B cell (primary cell): Measurements from ENCODE around the gene PPP3R1. TPM values are rescaled to one million over a fixed set of nuclear protein-coding genes. Genes with fewer than 3 reads are reported as not detected.

Experiments used
- ATAC-seq: fragments of 200-7000 bp; cut with Tn5 transposase; one replicate; pipeline ENCODE4 v1.10.0; 2021; ENCODE audit warnings: low read depth, mild to moderate bottlenecking, moderate number of reproducible peaks, moderate library complexity
- CTCF ChIA-PET: fragments of 350-600 bp; sonication (Branson Sonifier 250); formaldehyde crosslinking; loops from one replicate; lab custom pipeline; 2021; ENCODE audit warnings: antibody characterized with exemption, inconsistent platforms; lab: Charles Lee
- POLR2A ChIA-PET: fragments of 350-600 bp; sonication (Branson Sonifier 250); formaldehyde crosslinking; loops from one replicate; lab custom pipeline; 2021; ENCODE audit warnings: antibody characterized with exemption; lab: Charles Lee
- DNase-seq: peaks from one replicate; pipeline ENCODE4 v3.0.0; 2013
- H2AFZ ChIP-seq: 2 replicates; pipeline ENCODE4 v1.6.1; 2012; ENCODE audit warnings: mild to moderate bottlenecking, low read depth, low read length; ENCODE audit not compliant: insufficient read depth, poor library complexity, severe bottlenecking
- H3K27ac ChIP-seq, 2 donors: 1 replicate in 1 of 2; 2 replicates in 1 of 2; pipeline ENCODE4 v1.5.1; 2012 to 2013; ENCODE audit warnings: low read length in 2 of 2, mild to moderate bottlenecking in 2 of 2, moderate library complexity in 1 of 2
- H3K27me3 ChIP-seq, 4 experiments: fragments of 200-600 bp in 1 of 4; sonication (generic) in 1 of 4; replicated peaks in 1 of 4; 1 replicate in 2 of 4; 2 replicates in 2 of 4; pipeline versions ENCODE4 v1.6.1 to v1.7.0; 2013 to 2016; ENCODE audit warnings: low read length in 3 of 4, mild to moderate bottlenecking in 2 of 4, mixed read lengths in 1 of 4, moderate library complexity in 1 of 4; ENCODE audit not compliant: insufficient read depth in 4 of 4, control insufficient read depth in 3 of 4; ENCODE audit errors: control extremely low read depth in 1 of 4
- H3K36me3 ChIP-seq, 2 experiments: replicated peaks in 1 of 2; 1 replicate in 1 of 2; 2 replicates in 1 of 2; pipeline versions ENCODE4 v1.6.1 to v1.7.1; 2013; ENCODE audit warnings: low read length in 1 of 2; ENCODE audit not compliant: insufficient read depth in 2 of 2, control insufficient read depth in 1 of 2; ENCODE audit errors: control extremely low read depth in 1 of 2, extremely low read depth in 1 of 2
- H3K4me1 ChIP-seq, 2 donors: fragments of 200-600 bp in 1 of 2; sonication (generic) in 1 of 2; 1 replicate in 1 of 2; 2 replicates in 1 of 2; pipeline versions ENCODE4 v1.5.1 to v1.6.1; 2013 to 2017; ENCODE audit warnings: low read length in 2 of 2; ENCODE audit not compliant: control insufficient read depth in 2 of 2, insufficient read depth in 2 of 2
- H3K4me2 ChIP-seq: replicated peaks from 2 replicates; pipeline ENCODE3; 2012; ENCODE audit warnings: mild to moderate bottlenecking, low read depth, low read length; ENCODE audit not compliant: poor library complexity, severe bottlenecking
- H3K4me3 ChIP-seq, 5 experiments: fragments of 200-600 bp in 1 of 5; sonication (generic) in 1 of 5; 1 replicate in 3 of 5; 2 replicates in 2 of 5; pipeline versions ENCODE4 v1.5.1 to v1.7.0; 2011 to 2016; ENCODE audit warnings: low read length in 4 of 5, mild to moderate bottlenecking in 4 of 5, low read depth in 2 of 5, control low read depth in 1 of 5, moderate library complexity in 1 of 5; ENCODE audit not compliant: insufficient read depth in 1 of 5; ENCODE audit errors: control extremely low read depth in 1 of 5, extremely low read depth in 1 of 5
- H3K79me2 ChIP-seq: fragments of 200-600 bp; sonication (generic); one replicate; pipeline ENCODE4 v1.6.0; 2016; ENCODE audit warnings: low read length; ENCODE audit not compliant: control insufficient read depth, insufficient read depth
- H3K9ac ChIP-seq: fragments of 200-600 bp; sonication (generic); 2 replicates; pipeline ENCODE4 v1.6.1; 2017; ENCODE audit warnings: mild to moderate bottlenecking, low read length, moderate library complexity
- H3K9me3 ChIP-seq, 3 donors: one replicate each; pipeline versions ENCODE4 v1.6.1 to v1.7.1; 2013; ENCODE audit warnings: low read length in 2 of 3; ENCODE audit not compliant: control insufficient read depth in 2 of 3, insufficient read depth in 1 of 3; ENCODE audit errors: control extremely low read depth in 1 of 3
- H4K20me1 ChIP-seq: 2 replicates; pipeline ENCODE4 v1.6.0; 2012; ENCODE audit warnings: mild to moderate bottlenecking, low read length; ENCODE audit not compliant: insufficient read depth, control insufficient read depth, poor library complexity, severe bottlenecking
- H3K27ac Mint-ChIP-seq: one replicate; pipeline ENCODE4 v1.8.0; 2021; ENCODE audit warnings: mixed read lengths
- H3K27me3 Mint-ChIP-seq: one replicate; pipeline ENCODE4 v1.8.0; 2021; ENCODE audit warnings: mixed read lengths
- H3K4me1 Mint-ChIP-seq: one replicate; pipeline ENCODE4 v1.8.0; 2021; ENCODE audit warnings: mixed read lengths
- H3K4me3 Mint-ChIP-seq: one replicate; pipeline ENCODE4 v1.8.0; 2021; ENCODE audit warnings: mixed read lengths
- H3K9me3 Mint-ChIP-seq: one replicate; pipeline ENCODE4 v1.8.0; 2022; ENCODE audit warnings: mixed read lengths; ENCODE audit not compliant: insufficient read depth
- EZH2 ChIP-seq: IDR thresholded peaks from 2 replicates; pipeline ENCODE4 v1.6.1; 2012; ENCODE audit warnings: borderline replicate concordance, low read depth, mild to moderate bottlenecking, moderate library complexity, low read length; ENCODE audit not compliant: insufficient read depth, poor library complexity, severe bottlenecking
- WGBS: methylation state at CpG from one replicate; pipeline ENCODE4 v1.1.5; 2013; ENCODE audit warnings: missing lambda C conversion rate; ENCODE audit not compliant: insufficient coverage; 5-methylcytosine and 5-hydroxymethylcytosine counted together
- intact Hi-C: fragments of 100-400 bp; cut with micrococcal nuclease; formaldehyde crosslinking; loops from one replicate; pipeline ENCODE4 v1.10.0; 2022
- polyA plus RNA-seq: library from polyadenylated mRNA; depleted of rRNA; stranded (reverse); fragments of >200 nt; gene quantifications from 2 replicates; pipeline ENCODE4 v1.2.3, GENCODE V29; 2012
- total RNA-seq, 2 donors: library from RNA; stranded (reverse); fragments of 120-200 nt in 1 of 2; gene quantifications; 1 replicate in 1 of 2; 2 replicates in 1 of 2; pipeline versions ENCODE4 v1.2.3 to v1.2.4, GENCODE V29; 2013 to 2022
- TF ChIP-seq, protein P1 (sequence below): fragments of 200-600 bp; IDR thresholded peaks from one replicate; pipeline ENCODE4 v1.8.0; 2022; ENCODE audit warnings: antibody characterized with exemption, mild to moderate bottlenecking

PPP3R1 gene
- total and polyA plus RNA-seq, 2 donors (not counting 1 experiment from before 2014, with no cell fraction given), result 17.9 to 55.6 TPM

DNA sequence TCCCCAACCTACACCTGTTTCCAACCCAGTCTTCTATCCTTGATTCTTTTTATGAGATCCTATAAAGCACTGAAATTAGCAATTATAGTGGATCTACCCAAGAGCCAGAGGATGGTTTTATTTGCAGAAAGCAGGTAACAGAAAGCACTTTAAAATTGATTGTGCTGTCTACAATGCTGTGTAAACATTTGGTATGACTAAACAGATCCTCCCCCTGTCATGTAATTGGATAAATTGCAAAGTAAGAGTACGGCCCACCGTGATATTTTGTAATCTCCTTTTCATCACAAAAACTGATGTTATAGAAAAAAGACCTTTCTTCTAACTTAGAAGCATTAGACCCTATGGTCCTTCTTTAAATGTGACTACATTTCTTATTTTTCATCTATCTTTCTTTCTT, 11.3 kb upstream of the PPP3R1 start:
- Mint-ChIP-seq H3K4me1 (peaks cover 3% of the 10 kb centered on the region), H3K9me3 (no peaks in the 10 kb centered on the region), H3K27me3 (no peaks in the 10 kb centered on the region), H3K4me3 (no peak overlapping the region), H3K27ac (no peak overlapping the region)
- Histone ChIP-seq H3K4me2 (no peak overlapping the region), H3K27ac (no peak overlapping the region), H3K36me3 (no peaks in the 10 kb centered on the region), H3K9me3 (no peaks in the 10 kb centered on the region), H4K20me1 (no peaks in the 10 kb centered on the region), H3K4me3 (no peak overlapping the region), H3K9ac (no peak overlapping the region), H3K4me1 (no peaks in the 10 kb centered on the region), H2AFZ (no peak overlapping the region), H3K27me3 (no peaks in the 10 kb centered on the region), H3K79me2 (peaks cover 11% of the 10 kb centered on the region)
- DNase-seq (no peak), ATAC-seq (no peak)
- WGBS, result no CpG with 5 or more reads among the region's 2 CpGs
- TF ChIP-seq, protein P1, sequence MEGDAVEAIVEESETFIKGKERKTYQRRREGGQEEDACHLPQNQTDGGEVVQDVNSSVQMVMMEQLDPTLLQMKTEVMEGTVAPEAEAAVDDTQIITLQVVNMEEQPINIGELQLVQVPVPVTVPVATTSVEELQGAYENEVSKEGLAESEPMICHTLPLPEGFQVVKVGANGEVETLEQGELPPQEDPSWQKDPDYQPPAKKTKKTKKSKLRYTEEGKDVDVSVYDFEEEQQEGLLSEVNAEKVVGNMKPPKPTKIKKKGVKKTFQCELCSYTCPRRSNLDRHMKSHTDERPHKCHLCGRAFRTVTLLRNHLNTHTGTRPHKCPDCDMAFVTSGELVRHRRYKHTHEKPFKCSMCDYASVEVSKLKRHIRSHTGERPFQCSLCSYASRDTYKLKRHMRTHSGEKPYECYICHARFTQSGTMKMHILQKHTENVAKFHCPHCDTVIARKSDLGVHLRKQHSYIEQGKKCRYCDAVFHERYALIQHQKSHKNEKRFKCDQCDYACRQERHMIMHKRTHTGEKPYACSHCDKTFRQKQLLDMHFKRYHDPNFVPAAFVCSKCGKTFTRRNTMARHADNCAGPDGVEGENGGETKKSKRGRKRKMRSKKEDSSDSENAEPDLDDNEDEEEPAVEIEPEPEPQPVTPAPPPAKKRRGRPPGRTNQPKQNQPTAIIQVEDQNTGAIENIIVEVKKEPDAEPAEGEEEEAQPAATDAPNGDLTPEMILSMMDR, result no peak
- no peak for TF ChIP-seq EZH2
- intact Hi-C loops, result no loop called here
- ChIA-PET POLR2A (no interaction called here), CTCF (no interaction called here)

DNA sequence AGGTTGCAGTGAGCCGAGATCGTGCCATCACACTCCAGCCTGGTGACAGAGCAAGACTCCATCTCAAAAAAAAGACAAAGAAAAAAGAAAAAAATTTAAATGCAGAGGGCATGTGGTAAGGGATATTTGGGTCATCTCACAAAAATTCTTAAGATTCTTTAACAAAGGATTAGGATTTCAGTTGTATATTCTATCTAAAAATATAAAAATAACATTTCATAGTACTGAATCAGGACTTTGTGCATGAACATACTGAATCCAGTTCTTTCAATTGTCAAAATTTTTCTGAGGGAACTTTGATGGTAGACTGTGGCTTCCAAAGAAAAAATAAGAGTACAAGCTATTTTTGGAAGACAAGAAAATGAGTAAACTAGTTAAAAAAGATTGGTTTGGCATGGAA, 6.5 kb upstream of the PPP3R1 start:
- Mint-ChIP-seq H3K4me1 (peaks cover 9% of the 10 kb centered on the region), H3K27ac (no peak overlapping the region), H3K27me3 (no peaks in the 10 kb centered on the region), H3K4me3 (no peak overlapping the region), H3K9me3 (no peaks in the 10 kb centered on the region)
- Histone ChIP-seq H4K20me1 (no peaks in the 10 kb centered on the region), H3K27ac (no peak overlapping the region), H3K79me2 (peaks cover 28% of the 10 kb centered on the region), H3K4me3 (no peak overlapping the region), H3K4me1 (peaks cover 0 to 5% of the 10 kb centered on the region in 2 donors), H3K9me3 (no peaks in the 10 kb centered on the region), H3K36me3 (no peaks in the 10 kb centered on the region), H3K9ac (no peak overlapping the region), H2AFZ (no peak overlapping the region), H3K27me3 (no peaks in the 10 kb centered on the region), H3K4me2 (no peak overlapping the region)
- ATAC-seq (no peak), DNase-seq (no peak)
- ChIA-PET POLR2A (interaction anchor here (0.6 kb wide), 1 partner anchor 88 kb away, joined by 4 read pairs; no protein-coding TSS in a partner anchor), CTCF (interaction anchor here (2.2 kb wide), 1 partner anchor 63 kb away, joined by 7 read pairs; no protein-coding TSS in a partner anchor)
- TF ChIP-seq, protein P1, result no peak
- no peak for TF ChIP-seq EZH2
- intact Hi-C loops, result loop anchor here (10.0 kb wide), 1 partner anchor 526 kb away; no protein-coding TSS in a partner anchor
- no CpG with 5 or more reads among the region's 2 CpGs for WGBS
